ENCODE data around the gene MRPL49.
A peak's percentile ranks its signal among the peaks of the same experiment; 100 is the strongest.

MRPL49 gene

DNA sequence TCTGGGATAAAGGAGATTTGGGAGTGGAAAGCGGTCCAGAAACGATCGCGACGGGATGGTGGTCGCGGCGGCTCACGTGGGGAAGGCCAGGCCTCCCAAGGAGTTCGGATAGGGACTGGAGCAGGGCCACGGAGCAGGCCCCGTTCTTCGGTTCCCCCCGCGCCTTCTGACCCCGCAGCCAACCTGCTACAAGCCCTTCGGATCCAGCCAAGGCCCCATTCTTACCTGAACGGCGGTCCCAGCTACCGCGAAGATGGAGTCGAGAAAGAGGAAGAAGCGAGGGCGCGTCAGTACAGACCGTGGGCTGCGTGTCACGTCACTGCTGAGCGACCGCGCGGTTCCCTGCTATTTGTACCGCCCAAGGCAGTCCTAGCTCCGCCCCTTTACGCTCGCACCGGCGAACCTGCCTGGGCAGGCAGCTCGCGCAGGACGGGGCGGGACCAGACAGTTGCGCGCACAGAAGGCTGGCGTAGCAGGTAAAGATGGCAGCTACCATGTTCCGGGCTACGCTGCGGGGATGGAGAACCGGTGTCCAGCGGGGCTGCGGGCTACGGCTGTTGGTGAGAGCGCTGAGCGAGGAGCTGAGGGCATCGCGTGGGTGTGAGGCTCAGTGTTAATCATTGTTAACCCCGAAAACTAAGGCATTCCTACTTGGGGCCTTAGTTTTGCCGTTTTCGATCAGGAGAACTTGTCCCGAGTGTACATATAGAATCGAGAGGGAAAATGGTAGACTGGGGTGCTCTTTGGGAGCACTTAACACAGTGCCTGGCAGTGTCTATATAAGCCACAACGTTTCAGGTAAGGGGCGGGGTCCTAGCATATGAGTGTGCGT, at the start of gene MRPL49, which contains the start of gene FAU:
TSS of gene MRPL49 (plus strand) at position 457 of the 832 bp plus-strand sequence. CDS start at position 483, 26 bp downstream.
TSS of gene FAU (minus strand) at position 270 of the 832 bp plus-strand sequence. CDS start 321 bp downstream, outside the sequence.
- DNase-seq, result peak; percentile 86

DNA sequence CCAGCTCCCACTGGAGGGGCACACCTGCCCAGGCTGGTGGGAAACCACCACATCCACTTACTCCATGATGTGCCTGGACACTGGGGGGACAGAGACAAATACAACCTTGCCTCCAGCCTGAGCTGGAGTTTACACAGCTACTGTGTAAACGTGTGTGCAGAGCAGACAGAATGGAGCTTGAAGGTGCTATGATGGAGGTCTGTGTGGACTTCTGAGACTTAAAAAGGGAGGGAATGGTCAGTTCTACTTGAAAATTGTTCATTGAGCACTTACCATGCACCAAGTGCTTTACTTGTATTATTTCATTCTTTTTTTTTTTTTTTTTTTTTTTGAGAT, 49.5 kb upstream of the MRPL49 start:
- no peak for DNase-seq

DNA sequence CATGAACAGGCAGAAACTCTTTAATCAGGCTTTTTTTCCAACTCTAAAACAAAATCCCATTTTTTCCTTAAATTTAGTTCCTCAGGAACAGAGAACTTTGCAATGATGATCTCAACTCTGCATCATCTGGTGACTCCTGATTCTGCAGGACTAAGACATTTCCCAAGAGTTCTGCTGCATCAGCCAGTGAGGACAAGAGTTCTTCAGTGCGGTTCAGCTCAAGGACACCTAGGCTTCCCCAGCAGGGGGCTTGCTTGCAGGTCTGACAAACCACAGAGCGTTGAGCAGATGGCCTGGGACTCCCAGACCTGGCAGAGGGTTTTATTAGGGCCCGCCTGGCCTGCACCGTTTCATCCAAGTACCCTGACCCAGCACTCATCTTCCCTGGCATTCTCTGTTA, 44.7 kb upstream of the MRPL49 start:
- DNase-seq, result no peak

DNA sequence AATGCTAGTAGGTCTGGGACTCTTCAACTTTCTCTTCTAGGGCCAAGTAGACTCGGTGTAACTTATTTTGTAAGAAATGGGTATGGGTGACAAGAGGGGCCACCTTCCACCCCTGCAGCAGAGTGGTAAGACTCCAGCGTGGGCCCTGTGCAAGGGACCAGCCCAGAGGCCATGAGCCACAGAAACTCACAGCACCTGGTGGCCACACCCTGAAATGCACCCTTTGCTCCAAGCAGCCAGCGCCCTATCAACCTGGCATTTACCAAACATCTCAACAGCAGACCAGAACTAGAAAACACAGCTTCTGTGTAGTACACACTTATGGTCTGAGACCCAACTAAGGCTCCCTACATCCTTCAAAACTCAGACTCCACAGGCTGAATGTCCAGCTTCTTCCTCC, 44.0 kb upstream of the MRPL49 start:
- no peak for DNase-seq

DNA sequence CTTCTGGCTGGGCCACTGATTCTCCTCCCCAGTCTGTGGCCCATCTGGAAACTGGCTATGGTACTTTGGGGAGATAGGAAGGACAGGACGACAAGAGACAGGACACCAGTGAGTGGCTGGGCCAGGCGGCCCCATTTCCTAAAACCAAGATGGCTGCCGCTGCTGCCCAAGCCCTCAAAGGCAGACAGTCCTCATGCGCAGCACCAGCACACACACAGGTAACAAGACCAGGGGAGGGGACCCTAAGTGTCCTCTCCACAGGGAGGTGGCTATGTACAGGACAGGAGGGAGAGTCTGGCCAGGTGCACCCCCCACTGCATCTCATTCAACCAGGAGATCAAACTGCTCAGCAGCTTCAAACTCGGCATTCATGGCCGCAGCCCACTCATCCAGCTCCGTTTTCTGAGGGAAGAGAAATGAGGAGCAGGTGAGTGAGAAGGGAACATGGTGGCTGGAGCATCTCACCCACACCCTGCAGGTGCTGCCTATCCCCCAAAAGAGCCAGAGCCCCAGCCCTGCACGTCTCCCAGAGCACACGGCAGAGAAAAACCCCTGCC, 43.3 kb upstream of the MRPL49 start:
- DNase-seq, result no peak

DNA sequence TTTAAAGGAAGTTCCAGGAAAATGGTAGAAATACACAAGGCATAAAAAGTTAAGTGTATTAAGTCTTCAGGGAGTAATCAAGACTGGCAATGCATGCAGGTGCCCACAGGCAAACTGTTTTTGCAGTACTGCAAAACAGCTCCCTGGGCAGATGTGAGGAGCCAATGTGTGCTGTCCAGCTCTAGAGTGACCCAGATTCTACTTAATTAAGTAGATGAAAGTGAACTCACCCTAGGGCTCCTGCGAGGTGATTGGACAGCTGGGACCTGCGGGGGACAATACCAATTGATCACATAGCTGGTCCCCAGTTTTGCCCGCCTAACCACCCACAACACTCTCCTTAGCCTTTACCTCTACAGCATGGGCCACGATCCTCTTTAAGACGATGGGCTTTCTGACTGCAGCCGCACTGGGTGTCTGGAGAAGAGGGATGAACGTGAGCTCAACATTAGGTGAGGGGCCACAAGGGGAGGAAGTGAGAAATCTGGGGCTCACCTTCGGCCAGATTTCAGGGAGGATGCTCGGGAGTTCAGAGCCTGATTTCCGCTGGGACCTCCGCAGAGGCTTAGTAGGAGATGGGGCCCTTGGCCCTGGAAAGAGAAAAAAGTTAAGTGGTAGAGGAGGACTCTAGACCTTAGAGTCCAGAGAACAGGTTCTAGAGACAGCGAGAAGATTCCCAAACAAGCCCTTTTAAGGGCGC, 38.8 kb upstream of the MRPL49 start:
- DNase-seq, result no peak

DNA sequence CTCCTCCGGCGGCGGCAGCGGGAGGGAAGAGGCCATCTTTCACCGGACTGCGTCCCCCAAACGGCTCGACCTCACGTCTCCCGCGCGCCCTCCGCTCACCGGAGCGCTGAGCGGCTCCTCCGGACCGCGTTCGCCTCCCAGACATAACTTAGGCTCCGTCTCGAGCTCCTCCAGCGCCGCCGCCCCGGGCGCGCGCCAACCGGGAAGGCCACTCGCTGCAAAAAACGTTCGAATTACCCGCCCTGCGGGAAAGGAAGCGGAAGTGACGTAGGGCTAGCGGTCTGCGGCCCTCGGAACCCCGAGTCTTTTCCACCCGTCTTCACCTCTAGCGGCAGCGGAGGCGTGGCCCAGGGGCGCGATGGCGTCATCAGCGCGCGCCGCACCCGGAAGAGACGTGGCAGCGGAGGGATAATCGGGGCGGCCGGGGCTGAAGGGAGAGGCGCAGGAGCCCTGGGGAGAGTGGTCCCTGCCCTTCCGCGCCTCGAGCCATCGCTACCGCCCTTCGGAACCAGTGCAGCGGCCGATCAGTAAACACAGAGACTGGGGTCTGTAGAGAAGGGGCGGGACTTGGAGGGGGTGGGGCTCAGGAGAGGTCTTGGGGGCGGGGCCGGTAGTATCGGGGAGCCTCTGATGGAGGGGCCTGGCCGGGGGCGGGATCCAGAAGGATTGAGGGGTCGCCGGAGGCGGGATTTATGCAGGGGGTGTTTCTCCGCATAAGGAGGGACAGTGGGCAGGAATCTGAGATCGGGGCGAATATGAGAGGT, 38.1 kb upstream of the MRPL49 start, which contains the start of the genes CDCA5 and ZFPL1:
TSS of gene CDCA5 (minus strand) at position 207 of the 764 bp plus-strand sequence. CDS start at position 145, 62 bp downstream.
TSS of gene ZFPL1 (plus strand) at position 389 of the 764 bp plus-strand sequence. CDS start 477 bp downstream, outside the sequence.
- peak; percentile 66 for DNase-seq

DNA sequence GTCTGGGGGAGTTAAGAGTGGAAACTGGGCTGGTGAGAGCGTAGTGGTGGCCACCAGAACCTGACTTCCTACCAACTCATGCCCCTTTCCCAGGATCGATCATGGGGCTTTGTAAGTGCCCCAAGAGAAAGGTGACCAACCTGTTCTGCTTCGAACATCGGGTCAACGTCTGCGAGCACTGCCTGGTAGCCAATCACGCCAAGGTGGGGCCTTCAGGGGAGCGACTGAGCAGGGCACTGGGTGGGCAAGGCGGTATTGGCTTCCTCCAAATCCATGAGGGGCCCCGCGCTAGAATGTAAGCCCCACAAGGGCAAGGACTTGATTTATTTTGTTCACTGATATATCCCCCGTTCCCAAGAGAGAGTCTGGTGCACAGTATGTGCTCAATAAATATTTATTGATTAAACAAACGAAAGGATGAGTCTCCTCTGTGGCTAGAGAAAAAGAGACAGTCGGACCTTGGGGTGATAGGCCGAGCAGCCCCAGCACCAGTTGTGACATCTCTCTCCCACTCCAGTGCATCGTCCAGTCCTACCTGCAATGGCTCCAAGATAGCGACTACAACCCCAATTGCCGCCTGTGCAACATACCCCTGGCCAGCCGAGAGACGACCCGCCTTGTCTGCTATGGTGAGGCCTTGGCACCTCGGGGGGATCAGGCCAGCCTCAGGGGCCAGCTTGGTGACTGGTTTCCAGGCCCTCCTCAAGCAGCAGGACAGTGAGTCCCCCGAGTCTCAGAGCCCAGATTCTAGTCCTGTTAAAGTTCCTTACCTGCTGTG, 37.3 kb upstream of the MRPL49 start:
- no peak for DNase-seq

DNA sequence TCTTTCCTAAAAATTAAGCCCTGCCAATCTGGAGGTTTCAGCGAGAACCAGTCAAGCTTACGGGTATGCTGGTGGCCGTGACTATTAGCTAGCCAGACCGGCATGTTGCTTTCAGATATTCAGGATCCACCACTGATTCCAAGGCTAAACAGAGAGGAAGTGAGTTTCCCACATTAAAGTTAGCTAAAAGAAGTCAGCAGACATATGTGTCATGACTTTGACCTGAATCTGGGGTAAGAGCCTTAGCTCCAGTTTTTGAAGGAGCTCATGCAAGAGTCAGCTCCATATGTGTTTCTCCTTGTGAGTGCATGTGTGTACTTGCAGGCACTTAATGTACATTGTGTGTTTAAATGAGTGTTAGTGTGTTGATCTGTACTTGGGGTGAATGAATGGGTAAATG, 36.7 kb upstream of the MRPL49 start:
- no peak for DNase-seq

DNA sequence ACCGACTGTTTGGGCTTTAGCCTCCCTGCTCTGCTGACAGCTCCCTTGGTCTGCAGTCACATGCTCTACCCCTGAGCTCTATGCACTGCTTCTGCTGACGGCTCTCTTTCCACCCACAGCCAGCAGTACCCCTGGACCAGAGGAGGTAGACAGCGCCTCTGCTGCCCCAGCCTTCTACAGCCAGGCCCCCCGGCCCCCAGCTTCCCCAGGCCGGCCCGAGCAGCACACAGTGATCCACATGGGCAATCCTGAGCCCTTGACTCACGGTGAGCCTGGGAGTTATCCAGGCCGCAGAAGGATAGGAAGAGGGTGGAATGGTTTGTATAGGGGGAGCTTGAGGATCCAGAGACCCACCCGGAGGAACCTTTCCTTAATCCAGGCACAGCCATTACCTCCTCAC, 35.3 kb upstream of the MRPL49 start:
- no peak for DNase-seq

DNA sequence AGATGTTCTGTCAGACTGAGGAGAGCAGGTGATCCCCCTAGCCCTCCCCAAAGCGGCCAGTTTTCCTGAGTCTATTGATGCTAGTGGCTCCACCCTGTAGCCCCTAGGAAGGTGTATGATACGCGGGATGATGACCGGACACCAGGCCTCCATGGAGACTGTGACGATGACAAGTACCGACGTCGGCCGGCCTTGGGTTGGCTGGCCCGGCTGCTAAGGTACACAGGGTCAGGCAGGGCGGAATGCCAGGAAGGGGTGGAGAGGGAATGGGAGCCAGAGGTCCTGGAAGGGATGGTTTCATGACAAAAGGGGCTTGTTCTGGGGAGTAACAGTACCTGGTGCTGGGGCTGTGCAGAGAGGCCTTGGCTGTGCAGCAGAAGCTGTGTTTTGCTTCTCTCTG, 34.9 kb upstream of the MRPL49 start:
- DNase-seq, result no peak

DNA sequence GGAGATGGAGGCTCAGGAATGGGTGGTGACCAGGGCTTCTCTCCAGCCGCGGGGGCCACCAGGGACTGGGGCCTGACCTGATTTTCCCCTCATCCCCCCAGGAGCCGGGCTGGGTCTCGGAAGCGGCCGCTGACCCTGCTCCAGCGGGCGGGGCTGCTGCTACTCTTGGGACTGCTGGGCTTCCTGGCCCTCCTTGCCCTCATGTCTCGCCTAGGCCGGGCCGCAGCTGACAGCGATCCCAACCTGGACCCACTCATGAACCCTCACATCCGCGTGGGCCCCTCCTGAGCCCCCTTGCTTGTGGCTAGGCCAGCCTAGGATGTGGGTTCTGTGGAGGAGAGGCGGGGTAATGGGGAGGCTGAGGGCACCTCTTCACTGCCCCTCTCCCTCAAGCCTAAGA, 34.3 kb upstream of the MRPL49 start:
- no peak for DNase-seq

DNA sequence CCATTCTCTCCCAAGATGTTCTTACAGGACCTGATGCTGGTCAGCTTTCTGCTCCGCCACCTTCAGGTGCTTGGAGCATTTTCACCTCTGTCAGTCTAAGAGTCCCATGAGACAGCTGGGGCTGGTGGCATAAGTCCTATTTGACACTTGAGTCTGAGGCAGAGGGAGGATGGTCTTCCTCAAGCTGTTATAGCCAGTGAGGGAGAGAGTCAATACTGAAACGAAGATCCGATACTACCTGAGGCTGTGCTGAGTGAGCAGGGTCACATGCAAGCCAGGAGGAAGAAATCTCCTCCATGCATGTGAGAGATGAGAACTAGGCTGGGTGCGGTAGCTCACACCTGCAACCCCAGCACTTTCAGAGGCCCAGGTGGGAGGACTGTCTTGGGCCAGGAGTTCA, 32.5 kb upstream of the MRPL49 start:
- DNase-seq, result no peak

DNA sequence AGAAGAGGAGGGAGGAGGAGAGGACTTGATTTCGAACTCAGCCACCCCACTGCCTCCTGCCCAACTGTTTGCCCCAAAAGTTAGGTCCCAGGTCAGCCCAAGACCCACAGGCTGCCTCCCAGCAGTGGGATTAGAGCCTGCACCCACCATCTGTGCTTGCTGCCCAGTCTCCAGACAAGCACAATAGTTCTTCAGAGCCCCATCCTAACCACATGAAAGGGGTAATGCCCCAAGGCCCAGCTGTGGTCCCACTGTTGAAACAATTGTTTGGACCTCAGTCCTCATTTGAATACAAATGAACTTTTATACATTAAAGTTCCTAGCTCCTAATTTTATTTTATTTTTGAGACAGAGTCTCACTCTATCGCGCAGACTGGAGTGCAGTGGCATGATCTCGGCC, 31.5 kb upstream of the MRPL49 start:
- DNase-seq, result no peak

DNA sequence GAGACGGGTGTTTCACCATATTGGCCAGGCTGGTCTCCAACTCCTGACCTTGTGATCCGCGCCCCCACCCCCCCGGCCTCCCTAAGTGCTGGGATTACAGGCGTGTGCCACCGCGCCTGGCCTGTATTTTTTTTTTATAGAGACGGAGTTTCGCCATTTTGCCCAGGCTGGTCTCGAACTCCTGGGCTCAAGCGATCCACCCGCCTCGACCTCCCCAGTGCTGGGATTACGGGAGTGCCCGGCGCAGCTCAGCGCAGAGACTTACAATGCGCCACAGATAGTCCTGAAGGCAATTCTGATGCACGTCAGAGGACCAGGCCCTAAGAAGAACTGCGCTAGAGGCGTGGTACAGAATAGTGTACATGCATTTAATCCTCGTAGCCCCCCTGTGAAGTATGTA, 26.7 kb upstream of the MRPL49 start:
- no peak for DNase-seq

DNA sequence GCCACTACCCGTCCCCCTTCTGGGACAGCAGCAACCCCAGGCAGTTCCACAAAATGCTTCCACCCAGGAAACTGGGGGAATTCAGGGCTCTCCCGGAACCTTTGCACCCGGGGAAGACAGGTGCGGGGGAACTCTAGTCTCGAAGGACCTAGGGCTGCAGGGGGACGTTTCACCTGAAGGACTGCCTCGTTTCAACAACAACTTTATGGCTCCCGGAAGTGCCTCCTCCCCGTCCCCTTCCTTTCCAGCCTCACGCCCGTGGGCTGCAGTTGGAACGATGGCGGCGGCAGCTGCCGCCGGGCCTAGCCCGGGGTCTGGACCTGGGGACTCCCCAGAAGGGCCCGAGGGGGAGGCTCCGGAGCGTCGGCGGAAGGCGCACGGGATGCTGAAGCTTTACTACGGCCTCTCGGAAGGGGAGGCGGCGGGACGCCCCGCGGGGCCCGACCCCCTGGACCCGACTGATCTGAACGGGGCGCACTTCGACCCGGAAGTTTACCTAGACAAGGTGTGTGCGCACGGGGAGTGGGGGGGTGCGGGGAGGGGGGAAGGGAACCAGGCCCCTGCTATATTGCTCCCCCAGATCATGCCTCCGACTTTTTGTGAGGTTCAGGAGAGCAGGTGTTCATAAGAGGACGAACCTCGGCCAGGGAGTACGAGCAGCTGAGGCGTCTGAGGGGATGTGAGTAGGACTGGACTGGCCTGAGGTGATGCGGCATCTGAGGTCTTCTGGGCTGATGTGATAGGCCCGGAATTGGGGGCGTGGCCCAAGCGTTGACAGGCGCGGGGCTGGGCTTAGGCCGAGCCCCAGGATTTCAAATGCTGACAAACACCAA, 25.9 kb upstream of the MRPL49 start, which contains the start of gene VPS51:
TSS of gene VPS51 (plus strand) at position 241 of the 833 bp plus-strand sequence. CDS start at position 278, 37 bp downstream.
- DNase-seq, result peak; percentile 49

DNA sequence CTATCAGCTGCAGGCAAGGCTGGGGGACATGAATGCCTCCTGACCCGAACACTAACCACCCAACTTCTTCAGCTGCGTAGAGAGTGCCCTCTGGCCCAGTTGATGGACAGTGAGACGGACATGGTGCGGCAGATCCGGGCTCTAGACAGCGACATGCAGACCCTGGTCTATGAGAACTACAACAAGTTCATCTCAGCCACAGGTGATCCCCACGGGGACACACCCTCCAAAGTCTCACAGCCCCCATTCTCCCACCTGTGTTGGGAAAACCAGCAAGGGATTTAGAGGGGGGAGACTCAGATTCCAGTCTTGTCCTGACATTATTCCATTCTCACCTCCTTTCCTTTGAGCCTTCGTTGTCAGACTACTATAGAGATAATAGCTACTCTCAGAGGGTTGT, 25.2 kb upstream of the MRPL49 start:
- no peak for DNase-seq

DNA sequence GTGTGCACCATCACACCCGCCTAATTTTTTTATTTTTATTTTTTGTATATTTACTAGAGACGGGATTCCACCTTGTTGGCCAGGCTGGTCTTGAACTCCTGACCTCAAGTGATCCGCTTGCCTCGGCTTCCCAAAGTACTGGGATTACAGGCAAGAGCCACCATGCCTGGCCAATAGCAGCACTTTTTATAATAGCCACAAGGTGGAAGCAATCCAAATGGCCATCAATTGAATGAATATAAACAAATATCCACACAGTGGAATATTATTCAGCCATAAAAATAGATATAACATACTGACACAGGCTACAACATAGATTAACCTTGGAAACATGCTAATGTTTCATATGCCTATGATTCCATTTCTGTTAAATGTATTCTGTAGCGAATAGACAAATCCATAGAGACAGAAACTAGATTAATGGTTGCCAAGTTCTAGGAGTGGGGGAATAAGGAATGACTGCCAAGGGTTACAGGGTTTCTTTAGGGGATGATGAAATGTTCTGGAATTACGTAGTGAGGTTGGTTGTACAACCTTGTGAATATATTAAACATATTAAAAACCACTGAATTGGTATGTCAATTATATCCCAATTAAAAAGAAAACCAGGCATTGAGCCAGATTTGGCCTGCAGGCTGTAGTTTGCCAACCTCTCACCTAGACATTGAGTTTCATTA, 21.3 kb upstream of the MRPL49 start:
- DNase-seq, result no peak

DNA sequence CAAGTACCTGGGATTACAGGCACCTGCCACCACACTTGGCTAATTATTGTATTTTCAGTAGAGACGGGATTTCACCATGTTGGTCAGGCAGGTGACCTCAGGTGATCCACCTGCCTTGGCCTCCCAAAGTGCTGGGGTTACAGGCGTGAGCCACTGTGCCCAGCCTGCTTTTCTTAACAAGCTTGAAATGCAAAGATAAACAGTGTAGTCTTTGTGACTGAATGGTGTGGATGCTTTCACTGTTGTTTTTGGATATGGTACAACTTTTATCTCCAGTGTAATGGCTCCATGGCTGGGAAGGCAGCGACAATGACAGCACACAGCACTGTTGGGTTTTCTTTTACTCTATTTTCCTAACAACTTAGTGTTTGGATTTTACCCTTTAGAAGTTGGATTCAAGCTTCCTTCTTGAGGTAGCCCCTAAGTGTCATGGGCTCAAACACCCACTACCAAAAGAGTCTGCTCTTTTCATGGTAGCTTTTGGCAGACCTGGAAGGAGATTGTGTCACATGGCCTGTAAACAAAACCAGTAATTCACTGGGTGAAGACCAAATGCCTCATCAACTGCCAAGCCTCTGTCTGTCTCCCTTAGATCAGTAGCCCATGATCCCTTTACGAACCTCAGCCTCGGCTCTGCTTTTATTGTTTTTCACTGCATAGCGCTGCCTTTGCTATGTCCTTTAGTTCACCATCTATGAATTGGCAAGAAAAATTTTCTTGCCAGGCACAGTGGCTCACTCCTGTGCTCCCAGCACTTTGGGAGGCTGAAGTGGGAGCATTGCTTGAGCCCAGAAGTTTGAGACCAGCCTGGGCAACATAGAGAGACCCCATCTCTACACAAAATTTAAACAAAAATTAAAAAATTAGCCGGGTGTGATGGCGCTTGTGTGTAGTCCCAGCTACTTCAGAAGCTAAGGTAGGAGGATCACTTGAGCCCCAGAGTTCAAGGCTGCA, 19.7 kb upstream of the MRPL49 start:
- no peak for DNase-seq

Measured in SHP77 treated with DMSO at 0.1 percent for 48 hours (cell line).